H1 (cell line): ENCODE results near the gene OR56A3. TPM values are rescaled to one million over a fixed set of nuclear protein-coding genes. Genes with fewer than 3 reads are reported as not detected.

Experiments used
- CTCF ChIA-PET: fragments of 300-600 bp; sonication (Branson Sonifier 250); formaldehyde crosslinking; loops from one replicate; lab custom pipeline; 2021; ENCODE audit not compliant: partially characterized antibody; lab: Charles Lee
- POLR2A ChIA-PET: fragments of 300-600 bp; sonication (Branson Sonifier 250); formaldehyde crosslinking; loops from one replicate; lab custom pipeline; 2021; ENCODE audit warnings: inconsistent platforms; ENCODE audit not compliant: partially characterized antibody; lab: Charles Lee
- DNase-seq, 2 experiments: peaks; one replicate each; pipeline versions ENCODE4 v3.0.0 to v3.0.0-alpha.2; 2010 to 2022; ENCODE audit warnings: low spot score in 2 of 2, low read depth in 1 of 2, mixed read lengths in 1 of 2
- FAIRE-seq: peaks from 2 replicates; lab custom pipeline; 2011; peaks lifted over from hg19 to GRCh38; lab: Jason Lieb, UNC
- H2AFZ ChIP-seq: 2 replicates; pipeline ENCODE4 v1.8.1; 2012; ENCODE audit warnings: low read length, inconsistent platforms
- H2AK5ac ChIP-seq: 2 replicates; pipeline ENCODE4 v1.6.1; 2013; ENCODE audit warnings: low read depth, low read length
- H2BK120ac ChIP-seq: replicated peaks from 2 replicates; pipeline ENCODE3; 2013; ENCODE audit warnings: low read depth, low read length, inconsistent platforms
- H2BK12ac ChIP-seq: 2 replicates; pipeline ENCODE4 v1.6.1; 2013; ENCODE audit warnings: low read depth, low read length
- H2BK15ac ChIP-seq: 2 replicates; pipeline ENCODE4 v1.6.1; 2013; ENCODE audit warnings: low read length
- H2BK20ac ChIP-seq: 2 replicates; pipeline ENCODE4 v1.6.1; 2013; ENCODE audit warnings: low read length
- H2BK5ac ChIP-seq: 2 replicates; pipeline ENCODE4 v1.6.1; 2013; ENCODE audit warnings: low read depth, low read length
- H3K14ac ChIP-seq: 2 replicates; pipeline ENCODE4 v1.6.1; 2013; ENCODE audit warnings: inconsistent platforms; ENCODE audit not compliant: insufficient read length
- H3K18ac ChIP-seq: 2 replicates; pipeline ENCODE4 v1.6.1; 2013; ENCODE audit warnings: low read length; ENCODE audit errors: extremely low read depth
- H3K23ac ChIP-seq: 2 replicates; pipeline ENCODE4 v1.6.1; 2013; ENCODE audit warnings: inconsistent platforms; ENCODE audit not compliant: insufficient read length
- H3K23me2 ChIP-seq: 2 replicates; pipeline ENCODE4 v1.6.1; 2013; ENCODE audit warnings: low read depth, low read length
- H3K27ac ChIP-seq: 2 replicates; pipeline ENCODE4 v1.6.1; 2011; ENCODE audit warnings: low read depth, low read length, inconsistent platforms
- H3K27me3 ChIP-seq, 4 experiments: replicated peaks in 1 of 4; 1 replicate in 1 of 4; 2 replicates in 3 of 4; pipeline versions ENCODE4 v1.6.1 to v1.8.1; 2011 to 2013; ENCODE audit warnings: low read length in 3 of 4, mild to moderate bottlenecking in 3 of 4, inconsistent platforms in 2 of 4, mixed read lengths in 2 of 4, moderate library complexity in 1 of 4; ENCODE audit not compliant: control insufficient read depth in 3 of 4, insufficient read depth in 3 of 4; ENCODE audit errors: extremely low read depth in 1 of 4
- H3K36me3 ChIP-seq, 4 experiments: 2 replicates each; pipeline versions ENCODE4 v1.6.1 to v1.8.1; 2011 to 2013; ENCODE audit warnings: mild to moderate bottlenecking in 4 of 4, low read length in 3 of 4, moderate library complexity in 2 of 4, control low read depth in 1 of 4, inconsistent platforms in 1 of 4; ENCODE audit not compliant: insufficient read depth in 4 of 4, control insufficient read depth in 2 of 4
- H3K4ac ChIP-seq: replicated peaks from 2 replicates; pipeline ENCODE3; 2013; ENCODE audit warnings: low read length, low read depth, mixed read lengths, inconsistent platforms; ENCODE audit not compliant: insufficient read length
- H3K4me1 ChIP-seq, 4 experiments: replicated peaks in 1 of 4; 1 replicate in 1 of 4; 2 replicates in 3 of 4; pipeline versions ENCODE4 v1.6.1 to v1.8.1; 2011 to 2013; ENCODE audit warnings: low read length in 3 of 4, inconsistent platforms in 2 of 4, mixed read lengths in 1 of 4; ENCODE audit not compliant: insufficient read depth in 4 of 4, control insufficient read depth in 3 of 4
- H3K4me2 ChIP-seq, 2 experiments: 2 replicates each; pipeline versions ENCODE4 v1.6.1 to v1.8.1; 2011 to 2013; ENCODE audit warnings: low read depth in 2 of 2, low read length in 2 of 2, control low read depth in 1 of 2, inconsistent platforms in 1 of 2, mild to moderate bottlenecking in 1 of 2; ENCODE audit not compliant: insufficient read depth in 1 of 2
- H3K4me3 ChIP-seq, 4 experiments: fragments of 200-600, 300-600 bp in 1 of 4; sonication (generic), shearing (Covaris generic), sonication (Bioruptor Twin) in 1 of 4; 2 replicates each; pipeline versions ENCODE4 v1.5.1 to v1.8.1; 2011 to 2016; ENCODE audit warnings: low read length in 4 of 4, low read depth in 3 of 4, control low read depth in 2 of 4, inconsistent platforms in 2 of 4, mild to moderate bottlenecking in 2 of 4, mixed read lengths in 1 of 4, moderate library complexity in 1 of 4; ENCODE audit not compliant: insufficient read depth in 2 of 4; ENCODE audit errors: extremely low read depth in 1 of 4
- H3K56ac ChIP-seq: replicated peaks from 2 replicates; pipeline ENCODE3; 2013; ENCODE audit warnings: low read depth, mild to moderate bottlenecking, mixed read lengths, low read length, inconsistent platforms; ENCODE audit not compliant: insufficient read length
- H3K79me1 ChIP-seq: 2 replicates; pipeline ENCODE4 v1.6.1; 2013; ENCODE audit warnings: low read depth, low read length, control low read depth
- H3K79me2 ChIP-seq, 2 experiments: 2 replicates each; pipeline versions ENCODE4 v1.6.1 to v1.8.1; 2012 to 2013; ENCODE audit warnings: low read length in 2 of 2, mild to moderate bottlenecking in 2 of 2, inconsistent platforms in 1 of 2; ENCODE audit not compliant: insufficient read depth in 2 of 2, control insufficient read depth in 1 of 2
- H3K9ac ChIP-seq, 4 experiments: replicated peaks in 1 of 4; 1 replicate in 1 of 4; 2 replicates in 3 of 4; pipeline versions ENCODE4 v1.6.1 to v1.8.1; 2011 to 2013; ENCODE audit warnings: low read depth in 3 of 4, low read length in 3 of 4, control low read depth in 2 of 4, mild to moderate bottlenecking in 2 of 4, moderate library complexity in 2 of 4, inconsistent platforms in 1 of 4; ENCODE audit errors: extremely low read depth in 1 of 4
- H3K9me3 ChIP-seq, 2 experiments: 2 replicates each; pipeline versions ENCODE4 v1.6.1 to v1.8.1; 2012 to 2013; ENCODE audit warnings: mild to moderate bottlenecking in 2 of 2, moderate library complexity in 2 of 2, control low read depth in 1 of 2, inconsistent platforms in 1 of 2, low read depth in 1 of 2, low read length in 1 of 2, mixed read lengths in 1 of 2; ENCODE audit not compliant: insufficient read depth in 2 of 2
- H4K20me1 ChIP-seq, 2 experiments: replicated peaks in 1 of 2; 2 replicates each; pipeline versions ENCODE3 to v1.8.1; 2011 to 2013; ENCODE audit warnings: inconsistent platforms in 2 of 2, low read length in 2 of 2, mild to moderate bottlenecking in 1 of 2; ENCODE audit not compliant: insufficient read depth in 2 of 2, control insufficient read depth in 1 of 2
- H4K5ac ChIP-seq: 2 replicates; pipeline ENCODE4 v1.6.1; 2013; ENCODE audit warnings: low read length, low read depth, mixed read lengths, inconsistent platforms; ENCODE audit not compliant: insufficient read length
- H4K8ac ChIP-seq: 2 replicates; pipeline ENCODE4 v1.8.0; 2013; ENCODE audit warnings: mild to moderate bottlenecking, moderate library complexity, low read length, inconsistent platforms; ENCODE audit not compliant: insufficient read depth; ENCODE audit errors: extremely low read depth
- H4K91ac ChIP-seq: replicated peaks from 2 replicates; pipeline ENCODE3; 2013; ENCODE audit warnings: low read length, mixed read lengths, inconsistent platforms; ENCODE audit not compliant: insufficient read length
- EP300 ChIP-seq, 2 experiments: IDR thresholded peaks; 1 replicate in 1 of 2; 2 replicates in 1 of 2; pipeline ENCODE4 v1.6.1; 2011 to 2012; ENCODE audit warnings: low read depth in 2 of 2, low read length in 2 of 2, mild to moderate bottlenecking in 2 of 2, borderline replicate concordance in 1 of 2, inconsistent platforms in 1 of 2, moderate library complexity in 1 of 2
- HDAC2 ChIP-seq, 2 experiments: fragments of 300-600 bp in 1 of 2; sonication (generic) in 1 of 2; IDR thresholded peaks; 2 replicates each; pipeline ENCODE4 v1.6.1; 2011 to 2012; ENCODE audit warnings: low read depth in 2 of 2, low read length in 2 of 2, mild to moderate bottlenecking in 2 of 2, moderate library complexity in 2 of 2, borderline replicate concordance in 1 of 2, inconsistent platforms in 1 of 2
- NANOG ChIP-seq: IDR thresholded peaks from 2 replicates; pipeline ENCODE4 v1.6.1; 2011; ENCODE audit warnings: low read length, low read depth, mild to moderate bottlenecking, inconsistent platforms; ENCODE audit not compliant: insufficient read depth, poor library complexity, severe bottlenecking
- POLR2A ChIP-seq, 2 experiments: IDR thresholded peaks; 1 replicate in 1 of 2; 2 replicates in 1 of 2; pipeline ENCODE4 v1.6.1; 2011; ENCODE audit warnings: low read depth in 2 of 2, low read length in 2 of 2, mild to moderate bottlenecking in 2 of 2; ENCODE audit errors: control extremely low read depth in 1 of 2
- RFX5 ChIP-seq: IDR thresholded peaks from 2 replicates; pipeline ENCODE4 v1.6.1; 2011; ENCODE audit warnings: low read depth, low read length, improper control_type of control experiment, borderline replicate concordance
- SIN3A ChIP-seq, 2 experiments: IDR thresholded peaks in 1 of 2; conservative IDR thresholded peaks in 1 of 2; 2 replicates each; pipeline ENCODE4 v1.6.1; 2011 to 2012; ENCODE audit warnings: low read length in 2 of 2, improper control_type of control experiment in 1 of 2, low read depth in 1 of 2, mild to moderate bottlenecking in 1 of 2
- ZNF274 ChIP-seq: IDR thresholded peaks from 2 replicates; pipeline ENCODE4 v1.7.0; 2012; ENCODE audit warnings: low read length, borderline replicate concordance; ENCODE audit errors: extremely low read depth
- WGBS, 2 experiments: shearing (Covaris generic) in 1 of 2; methylation state at CpG; one replicate each; pipeline versions ENCODE4 v1.1.6 to v1.1.7; 2013 to 2015; ENCODE audit warnings: low lambda C conversion rate in 2 of 2, mixed read lengths in 2 of 2, inconsistent platforms in 1 of 2, low coverage in 1 of 2, missing lambda C conversion rate in 1 of 2; ENCODE audit not compliant: insufficient replicate concordance in 2 of 2, insufficient coverage in 1 of 2, insufficient read length in 1 of 2; ENCODE audit errors: extremely low coverage in 1 of 2, missing lambda C conversion rate in 1 of 2; 5-methylcytosine and 5-hydroxymethylcytosine counted together
- polyA plus RNA-seq, 7 experiments: library from polyadenylated mRNA; depleted of rRNA in 3 of 7; stranded (reverse) in 5 of 7; unstranded in 2 of 7; fragments of >200 nt in 5 of 7; fragments of 200-250 nt in 2 of 7; gene quantifications; 1 replicate in 5 of 7; 2 replicates in 1 of 7; 4 replicates in 1 of 7; pipeline versions ENCODE4 v1.2.1 to v1.2.3, GENCODE V29; 2011 to 2013; ENCODE audit warnings: missing spikeins in 2 of 7, mixed read lengths in 2 of 7
- total RNA-seq: library from RNA; stranded (reverse); fragmentation: NEBNext Ultra II Directional; extraction: Animal tissue kit (Norgen Biotek cat#: 25700); gene quantifications from 2 replicates; pipeline ENCODE4 v1.2.1, GENCODE V29; 2021

OR56A3 gene
- total and polyA plus RNA-seq, 2 of the 8 experiments (the other 6 are each of a cell fraction or from before 2014, with no cell fraction given), result not detected

DNA sequence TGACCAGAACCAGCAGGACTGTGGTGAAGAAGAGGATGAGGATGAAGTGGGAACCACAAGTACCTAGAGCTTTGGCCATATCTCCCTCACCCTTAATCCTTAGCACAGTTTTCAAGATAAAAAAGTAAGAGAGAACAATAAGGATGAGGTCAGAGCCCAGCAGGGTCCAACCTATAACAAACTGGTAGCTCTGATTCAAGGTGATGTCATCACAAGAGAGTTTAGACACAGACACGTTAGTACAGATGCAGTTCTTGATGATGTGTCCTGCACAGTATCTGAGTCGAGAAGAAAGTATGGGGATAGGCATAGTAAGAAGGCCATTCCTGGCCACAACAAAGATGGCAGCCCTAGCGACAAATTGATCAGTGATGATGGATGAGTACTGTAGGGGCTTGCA, 25.7 kb downstream of the OR56A3 start:
- Histone ChIP-seq H4K91ac (no peak overlapping the region), H2AFZ (no peak overlapping the region), H3K23me2 (no peaks in the 10 kb centered on the region; the same call in 1 of the 2 replicates), H4K20me1 (no peaks in the 10 kb centered on the region), H2BK15ac (no peak overlapping the region), H4K5ac (no peak overlapping the region), H3K4ac (no peak overlapping the region), H3K4me3 (no peak overlapping the region), H3K18ac (no peak overlapping the region), H2BK120ac (no peak overlapping the region), H3K4me1 (no peaks in the 10 kb centered on the region), H2BK12ac (no peak overlapping the region), H4K8ac (no peak overlapping the region), H3K9me3 (peaks cover 4 to 11% of the 10 kb centered on the region in 2 experiments; a peak in 2 of 4 replicates), H3K27ac (no peak overlapping the region), H3K79me1 (no peaks in the 10 kb centered on the region), H2AK5ac (no peak overlapping the region), H3K27me3 (no peaks in the 10 kb centered on the region), H3K9ac (no peak overlapping the region), H3K23ac (no peak overlapping the region), H3K14ac (no peak overlapping the region), H3K4me2 (no peak overlapping the region), H2BK20ac (no peak overlapping the region), H3K36me3 (no peaks in the 10 kb centered on the region), H2BK5ac (no peak overlapping the region), H3K79me2 (no peaks in the 10 kb centered on the region), H3K56ac (no peak overlapping the region)
- POLR2A ChIA-PET, result no interaction called here
- CTCF ChIA-PET, result interaction anchor here (1.4 to 1.7 kb wide), 2 partner anchors 14 to 24 kb away, joined by 3 read pairs; no protein-coding TSS in a partner anchor
- TF ChIP-seq SIN3A (conservative IDR thresholded peaks at IDR 0.05 in 1 of 2, IDR thresholded peaks at IDR 0.05 in 1 of 2; ENCODE audit: low read depth in 1 of 2, low read length in 2 of 2), result no peak
- TF ChIP-seq HDAC2 (IDR thresholded peaks at IDR 0.05; ENCODE audit: borderline replicate concordance in 1 of 2, low read depth in 2 of 2, low read length in 2 of 2), result no peak
- no peak for TF ChIP-seq POLR2A (IDR thresholded peaks at IDR 0.05; ENCODE audit: control extremely low read depth in 1 of 2, low read depth in 2 of 2, low read length in 2 of 2)
- TF ChIP-seq ZNF274, result no peak
- no peak for TF ChIP-seq NANOG
- no peak for TF ChIP-seq EP300 (IDR thresholded peaks at IDR 0.05; ENCODE audit: borderline replicate concordance in 1 of 2, low read depth in 2 of 2, low read length in 2 of 2)
- TF ChIP-seq RFX5, result no peak
- DNase-seq (no peak), FAIRE-seq (no peak)
- WGBS, 2 experiments, result 95% methylated on average over 3 of the region's 3 CpGs; no CpG with 5 or more reads in 1 of the 2 experiments
